Keratinocyte (primary cell): ENCODE measurements around the gene FBXO10. TPM values are rescaled to one million over a fixed set of nuclear protein-coding genes. Genes with fewer than 3 reads are reported as not detected.
A peak's percentile ranks its signal among the peaks of the same experiment; 100 is the strongest.

Experiments used
- DNase-seq: peaks from one replicate; pipeline ENCODE4 v3.0.0-alpha.2; 2011; ENCODE audit warnings: low read depth, missing footprints, low spot score
- FAIRE-seq: peaks from 2 replicates; lab custom pipeline; 2011; peaks lifted over from hg19 to GRCh38; lab: Jason Lieb, UNC
- H2AFZ ChIP-seq: 2 replicates; pipeline ENCODE4 v1.6.0; 2012; ENCODE audit warnings: low read length, control low read depth, inconsistent platforms; ENCODE audit not compliant: control insufficient read depth
- H3K27ac ChIP-seq: 2 replicates; pipeline ENCODE4 v1.5.1; 2011; ENCODE audit warnings: low read length; ENCODE audit not compliant: control insufficient read depth, insufficient read depth
- H3K27me3 ChIP-seq: 3 replicates; pipeline ENCODE4 v1.6.0; 2011; ENCODE audit warnings: low read length; ENCODE audit not compliant: control insufficient read depth, insufficient read depth; ENCODE audit errors: extremely low read depth
- H3K36me3 ChIP-seq, 2 experiments: 2 replicates in 1 of 2; 3 replicates in 1 of 2; pipeline ENCODE4 v1.5.1; 2011; ENCODE audit warnings: low read length in 2 of 2, mild to moderate bottlenecking in 1 of 2; ENCODE audit not compliant: control insufficient read depth in 2 of 2, insufficient read depth in 2 of 2; ENCODE audit errors: extremely low read depth in 1 of 2
- H3K4me1 ChIP-seq: 3 replicates; pipeline ENCODE4 v1.5.1; 2011; ENCODE audit warnings: low read length; ENCODE audit not compliant: control insufficient read depth, insufficient read depth; ENCODE audit errors: extremely low read depth
- H3K4me2 ChIP-seq: 3 replicates; pipeline ENCODE4 v1.6.0; 2011; ENCODE audit warnings: low read depth, low read length; ENCODE audit not compliant: control insufficient read depth, insufficient read depth; ENCODE audit errors: extremely low read depth
- H3K4me3 ChIP-seq, 3 experiments: fragments of 200-600 bp in 1 of 3; sonication (generic) in 1 of 3; 2 replicates in 2 of 3; 3 replicates in 1 of 3; pipeline ENCODE4 v1.5.1; 2011 to 2016; ENCODE audit warnings: low read length in 3 of 3, mild to moderate bottlenecking in 3 of 3, control low read depth in 2 of 3, inconsistent platforms in 1 of 3, low read depth in 1 of 3, mixed read lengths in 1 of 3, mixed run types in 1 of 3, moderate library complexity in 1 of 3; ENCODE audit not compliant: control insufficient read depth in 2 of 3, insufficient read depth in 2 of 3; ENCODE audit errors: extremely low read depth in 1 of 3
- H3K79me2 ChIP-seq: 2 replicates; pipeline ENCODE4 v1.6.0; 2012; ENCODE audit warnings: low read length; ENCODE audit not compliant: control insufficient read depth, insufficient read depth
- H3K9ac ChIP-seq: 3 replicates; pipeline ENCODE4 v1.6.0; 2011; ENCODE audit warnings: low read length; ENCODE audit not compliant: control insufficient read depth, insufficient read depth; ENCODE audit errors: extremely low read depth
- H3K9me1 ChIP-seq: 3 replicates; pipeline ENCODE4 v1.6.0; 2011; ENCODE audit warnings: low read length; ENCODE audit not compliant: control insufficient read depth, insufficient read depth; ENCODE audit errors: extremely low read depth
- H3K9me3 ChIP-seq: 2 replicates; pipeline ENCODE4 v1.5.1; 2012; ENCODE audit warnings: low read depth, low read length; ENCODE audit not compliant: control insufficient read depth
- H4K20me1 ChIP-seq: 3 replicates; pipeline ENCODE4 v1.6.0; 2011; ENCODE audit warnings: low read length; ENCODE audit not compliant: control insufficient read depth, insufficient read depth; ENCODE audit errors: extremely low read depth
- EZH2 ChIP-seq: IDR thresholded peaks from one replicate; pipeline ENCODE4 v1.6.1; 2012; ENCODE audit warnings: inconsistent platforms, mild to moderate bottlenecking, low read length, moderate library complexity
- dilution Hi-C: fragments of 300-500 bp; cut with MboI; formaldehyde crosslinking; loops from one replicate; pipeline ENCODE4 v1.7.0; 2020; ENCODE audit warnings: low sequenced_read_pairs; ENCODE audit not compliant: extremely low pct_ligation_motif_present
- polyA plus RNA-seq, 5 experiments: library from polyadenylated mRNA; depleted of rRNA in 3 of 5; stranded (reverse) in 3 of 5; stranded (forward) in 1 of 5; unstranded in 1 of 5; fragments of >200 nt; gene quantifications; 1 replicate in 1 of 5; 2 replicates in 3 of 5; 3 replicates in 1 of 5; pipeline versions ENCODE4 v1.2.1 to v1.2.3, GENCODE V29; 2011 to 2012; ENCODE audit warnings: missing spikeins in 2 of 5, low read depth in 1 of 5, low replicate concordance in 1 of 5
- TF ChIP-seq, protein P1 (sequence below), 3 experiments: IDR thresholded peaks in 1 of 3; conservative IDR thresholded peaks in 1 of 3; optimal IDR thresholded peaks in 1 of 3; 2 replicates in 2 of 3; 3 replicates in 1 of 3; pipeline versions ENCODE3 to v1.5.1; 2011; ENCODE audit warnings: low read length in 3 of 3, mild to moderate bottlenecking in 3 of 3, moderate library complexity in 2 of 3, control low read depth in 1 of 3, inconsistent platforms in 1 of 3; ENCODE audit not compliant: insufficient read depth in 2 of 3; ENCODE audit errors: extremely low read depth in 1 of 3

Gene FBXO10
- polyA plus RNA-seq, 1 donor (not counting 4 experiments of a cell fraction or from before 2014, with no cell fraction given), result 4.1 TPM

DNA sequence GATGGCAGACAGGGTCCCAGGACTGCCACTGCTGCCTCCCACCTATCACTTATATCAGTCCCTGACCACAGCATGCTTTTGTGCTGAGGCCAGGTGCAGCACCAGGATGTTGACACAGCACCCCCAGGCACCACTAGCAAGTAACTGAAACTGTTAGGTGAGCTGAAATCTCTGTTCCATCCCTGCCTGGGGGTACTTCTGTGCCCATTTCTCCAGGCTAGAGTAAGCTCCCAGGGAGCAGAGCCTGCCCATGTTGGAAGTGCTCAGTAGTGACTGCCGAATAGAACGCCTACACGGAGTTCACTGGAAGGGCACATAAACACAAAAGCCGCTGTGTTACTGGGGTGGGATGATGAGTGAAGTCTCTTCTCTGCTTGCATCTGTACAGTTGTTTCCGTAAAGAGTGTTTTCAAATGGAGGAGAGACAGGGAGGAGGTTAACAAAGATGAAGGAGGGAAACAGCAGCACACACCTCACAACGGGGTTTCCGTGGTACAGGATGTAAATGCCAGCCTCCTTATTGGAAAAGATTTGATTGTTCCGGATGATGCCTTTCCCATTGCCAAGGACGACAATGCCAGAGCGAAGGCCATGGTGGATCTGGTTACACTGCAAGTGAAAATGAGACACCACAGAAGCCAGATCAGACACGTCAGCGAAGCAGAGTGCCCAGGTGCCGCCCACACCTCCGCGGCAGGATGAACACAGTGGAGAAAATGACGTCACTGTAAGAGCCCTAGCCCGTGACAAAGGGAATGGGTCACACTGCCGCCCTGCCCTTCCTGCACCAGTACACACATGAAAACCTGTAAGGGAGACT is 47.3 kb downstream of the FBXO10 start:
- Histone ChIP-seq H3K9me3 (no peaks in the 10 kb centered on the region), H3K4me3 (no peak overlapping the region), H3K9me1 (no peaks in the 10 kb centered on the region), H3K27me3 (no peaks in the 10 kb centered on the region), H3K4me2 (peak overlapping the region; percentile 23), H3K4me1 (no peaks in the 10 kb centered on the region), H3K36me3 (peaks cover 0 to 11% of the 10 kb centered on the region in 2 experiments), H3K27ac (no peak overlapping the region), H3K9ac (no peak overlapping the region), H3K79me2 (no peaks in the 10 kb centered on the region), H2AFZ (no peak overlapping the region), H4K20me1 (no peaks in the 10 kb centered on the region)
- no peak for FAIRE-seq
- dilution Hi-C loops, result no loop called here
- TF ChIP-seq, protein P1, sequence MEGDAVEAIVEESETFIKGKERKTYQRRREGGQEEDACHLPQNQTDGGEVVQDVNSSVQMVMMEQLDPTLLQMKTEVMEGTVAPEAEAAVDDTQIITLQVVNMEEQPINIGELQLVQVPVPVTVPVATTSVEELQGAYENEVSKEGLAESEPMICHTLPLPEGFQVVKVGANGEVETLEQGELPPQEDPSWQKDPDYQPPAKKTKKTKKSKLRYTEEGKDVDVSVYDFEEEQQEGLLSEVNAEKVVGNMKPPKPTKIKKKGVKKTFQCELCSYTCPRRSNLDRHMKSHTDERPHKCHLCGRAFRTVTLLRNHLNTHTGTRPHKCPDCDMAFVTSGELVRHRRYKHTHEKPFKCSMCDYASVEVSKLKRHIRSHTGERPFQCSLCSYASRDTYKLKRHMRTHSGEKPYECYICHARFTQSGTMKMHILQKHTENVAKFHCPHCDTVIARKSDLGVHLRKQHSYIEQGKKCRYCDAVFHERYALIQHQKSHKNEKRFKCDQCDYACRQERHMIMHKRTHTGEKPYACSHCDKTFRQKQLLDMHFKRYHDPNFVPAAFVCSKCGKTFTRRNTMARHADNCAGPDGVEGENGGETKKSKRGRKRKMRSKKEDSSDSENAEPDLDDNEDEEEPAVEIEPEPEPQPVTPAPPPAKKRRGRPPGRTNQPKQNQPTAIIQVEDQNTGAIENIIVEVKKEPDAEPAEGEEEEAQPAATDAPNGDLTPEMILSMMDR (optimal IDR thresholded peaks at IDR 0.05 in 1 of 3, IDR thresholded peaks at IDR 0.05 in 1 of 3, conservative IDR thresholded peaks at IDR 0.05 in 1 of 3; ENCODE audit: extremely low read depth in 1 of 3, insufficient read depth in 2 of 3, low read length in 3 of 3), result no peak
- no peak for TF ChIP-seq EZH2
- DNase-seq, result no peak

DNA sequence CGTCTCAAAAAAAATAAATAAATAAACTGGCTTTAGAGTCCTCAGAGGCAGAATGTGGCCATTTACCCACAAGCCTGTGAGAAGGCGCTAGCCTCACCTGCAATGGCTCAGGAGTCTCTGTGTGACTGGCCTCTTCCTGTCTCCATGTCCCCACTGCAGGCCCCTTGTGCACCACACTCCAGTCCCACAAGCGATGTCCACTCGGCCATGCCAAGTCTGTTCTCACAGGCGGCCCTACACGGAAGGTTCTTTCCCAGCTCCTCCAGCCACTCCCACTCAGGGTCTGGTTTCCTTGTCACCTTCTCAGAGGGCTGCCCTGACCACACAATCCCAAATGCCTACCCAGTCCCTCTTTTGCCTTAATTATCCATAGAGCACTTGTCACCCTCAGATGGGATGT is 52.3 kb downstream of the FBXO10 start:
- dilution Hi-C loops, result no loop called here
- Histone ChIP-seq H3K9me1 (no peaks in the 10 kb centered on the region), H3K36me3 (peaks cover 2 to 25% of the 10 kb centered on the region in 2 experiments), H2AFZ (no peak overlapping the region), H3K9me3 (no peaks in the 10 kb centered on the region), H3K4me3 (no peak overlapping the region), H3K79me2 (no peaks in the 10 kb centered on the region), H4K20me1 (no peaks in the 10 kb centered on the region), H3K4me1 (no peaks in the 10 kb centered on the region), H3K27ac (no peak overlapping the region), H3K27me3 (no peaks in the 10 kb centered on the region), H3K4me2 (no peak overlapping the region), H3K9ac (no peak overlapping the region)
- no peak for TF ChIP-seq EZH2
- TF ChIP-seq, protein P1 (optimal IDR thresholded peaks at IDR 0.05 in 1 of 3, IDR thresholded peaks at IDR 0.05 in 1 of 3, conservative IDR thresholded peaks at IDR 0.05 in 1 of 3; ENCODE audit: extremely low read depth in 1 of 3, insufficient read depth in 2 of 3, low read length in 3 of 3), result no peak
- FAIRE-seq (no peak), DNase-seq (no peak)
